ENCODE measurements around the gene GORASP2.

The GORASP2 gene

GRCh38 chr2:170924969-170925368 is 4.1 kb upstream of the GORASP2 start:
- DNase-seq, result no peak

GRCh38 chr2:170925923-170926322 is 3.1 kb upstream of the GORASP2 start:
- DNase-seq, result no peak

- no peak for DNase-seq
Measured at GRCh38 chr2:170926743-170927297, 2.2 kb upstream of the GORASP2 start.

- no peak for DNase-seq
Measured at GRCh38 chr2:170928036-170928823, 823 bp upstream of the GORASP2 start.

GRCh38 chr2:170929686-170930050 is 615 bp downstream of the GORASP2 start:
- peak; percentile 42 for DNase-seq

GRCh38 chr2:170930131-170930990 is 1.3 kb downstream of the GORASP2 start:
- peak; percentile 46 for DNase-seq

- no peak for DNase-seq
Measured at GRCh38 chr2:170930991-170931266, 1.9 kb downstream of the GORASP2 start.

GRCh38 chr2:170932166-170932565 is 3.1 kb downstream of the GORASP2 start:
- no peak for DNase-seq

GRCh38 chr2:170932948-170933347 is 3.9 kb downstream of the GORASP2 start:
- no peak for DNase-seq

- DNase-seq, result no peak
Measured at GRCh38 chr2:170937709-170938379, 8.8 kb downstream of the GORASP2 start.

- DNase-seq, result no peak
Measured at GRCh38 chr2:170940066-170940465, 11.0 kb downstream of the GORASP2 start.

- no peak for DNase-seq
Measured at GRCh38 chr2:170942615-170943014, 13.6 kb downstream of the GORASP2 start.

GRCh38 chr2:170943041-170943440 is 14.0 kb downstream of the GORASP2 start:
- DNase-seq, result no peak

- DNase-seq, result no peak
Measured at GRCh38 chr2:170943596-170943995, 14.5 kb downstream of the GORASP2 start.

GRCh38 chr2:170944545-170944944 is 15.5 kb downstream of the GORASP2 start:
- no peak for DNase-seq

GRCh38 chr2:170949415-170949814 is 20.4 kb downstream of the GORASP2 start:
- no peak for DNase-seq

GRCh38 chr2:170950221-170950761 is 21.2 kb downstream of the GORASP2 start:
- DNase-seq, result no peak

- DNase-seq, result no peak
Measured at GRCh38 chr2:170953941-170954340, 24.9 kb downstream of the GORASP2 start.

- DNase-seq, result no peak
Measured at GRCh38 chr2:170963386-170963785, 34.3 kb downstream of the GORASP2 start.

GRCh38 chr2:170965446-170966225 is 36.6 kb downstream of the GORASP2 start:
- no peak for DNase-seq

- no peak for DNase-seq
Measured at GRCh38 chr2:170966648-170967396, 37.8 kb downstream of the GORASP2 start.

GRCh38 chr2:170967553-170967952 is 38.5 kb downstream of the GORASP2 start:
- DNase-seq, result no peak
